ENCODE results near the gene IRF9. TPM values are rescaled to one million over a fixed set of nuclear protein-coding genes. Genes with fewer than 3 reads are reported as not detected.

The IRF9 gene
- total and polyA plus RNA-seq, 2 of the 4 experiments (the other 2 are of a cell fraction), result 25.6 to 34.6 TPM

- Histone ChIP-seq H3K23ac (ENCODE audit: low read depth, low read length) (no peak overlapping the region), H2AK9ac (replicated peaks; ENCODE audit: low read depth, low read length, poor library complexity) (no peak overlapping the region), H3K27ac (ENCODE audit: insufficient read depth, low read length) (no peak overlapping the region), H3K18ac (ENCODE audit: low read depth, low read length) (no peak overlapping the region), H3K9ac (ENCODE audit: low read depth, low read length) (no peak overlapping the region), H3K9me3 (ENCODE audit: control insufficient read depth, insufficient read depth, low read length) (no peaks in the 10 kb centered on the region), H2AK5ac (ENCODE audit: low read depth, low read length) (no peak overlapping the region), H3K14ac (replicated peaks; ENCODE audit: low read depth, low read length) (no peak overlapping the region), H3K4me1 (ENCODE audit: control insufficient read depth, insufficient read depth, low read length) (peaks cover 2% of the 10 kb centered on the region; the same call in 1 of the 2 replicates), H3K56ac (ENCODE audit: extremely low read depth, insufficient read depth, low read length) (no peak overlapping the region), H3K4me3 (ENCODE audit: insufficient read depth, low read depth, low read length) (no peak overlapping the region), H3K79me1 (ENCODE audit: low read depth in 1 of 2, low read length in 2 of 2) (no peaks in the 10 kb centered on the region; a peak in 1 of 4 replicates), H3K9me1 (ENCODE audit: insufficient read depth, low read length) (no peaks in the 10 kb centered on the region), H2BK5ac (ENCODE audit: low read depth, low read length, poor library complexity, severe bottlenecking) (no peak overlapping the region), H2BK20ac (ENCODE audit: low read depth, low read length) (no peak overlapping the region), H4K20me1 (ENCODE audit: insufficient read depth, low read length) (no peaks in the 10 kb centered on the region), H2AFZ (replicated peaks; ENCODE audit: low read length, poor library complexity) (no peak overlapping the region), H4K8ac (ENCODE audit: low read depth in 2 of 2, low read length in 2 of 2) (no peak overlapping the region), H4K91ac (ENCODE audit: insufficient read depth, low read depth, low read length) (no peak overlapping the region), H3K4ac (ENCODE audit: low read depth, low read length) (no peak overlapping the region), H3K27me3 (ENCODE audit: control insufficient read depth, insufficient read depth, low read length) (no peaks in the 10 kb centered on the region), H4K5ac (ENCODE audit: low read depth, low read length) (no peak overlapping the region), H3K4me2 (ENCODE audit: low read depth, low read length) (no peak overlapping the region), H3K36me3 (ENCODE audit: control insufficient read depth, insufficient read depth, low read length) (peaks cover 62% of the 10 kb centered on the region), H2BK15ac (ENCODE audit: low read depth, low read length) (no peak overlapping the region), H2BK120ac (ENCODE audit: low read depth, low read length) (no peak overlapping the region)
- WGBS, 2 experiments (ENCODE audit: extremely low coverage in 2 of 2, insufficient read length in 1 of 2), result no CpG with 5 or more reads among the region's 12 CpGs
- ATAC-seq (ENCODE audit: low read depth) (no peak), DNase-seq (no peak)
- in situ Hi-C loops (cut with MboI; ENCODE audit: low sequenced_read_pairs) (no loop called here), intact Hi-C loops (cut with micrococcal nuclease) (no loop called here), dilution Hi-C loops (cut with HindIII; ENCODE audit: low sequenced_read_pairs, unreplicated experiment) (no loop called here)
- ChIA-PET CTCF (no interaction called here), POLR2A (ENCODE audit: unreplicated experiment) (no interaction called here)
- no peak for TF ChIP-seq NFE2L2 (IDR thresholded peaks at IDR 0.05; ENCODE audit: low read depth, low read length)
- TF ChIP-seq MAZ (IDR thresholded peaks at IDR 0.05; ENCODE audit: borderline replicate concordance, low read depth, low read length), result no peak
- TF ChIP-seq BHLHE40 (IDR thresholded peaks at IDR 0.05; ENCODE audit: low read depth, low read length), result no peak
- TF ChIP-seq RAD21 (IDR thresholded peaks at IDR 0.05; ENCODE audit: low read length), result no peak
- TF ChIP-seq ELK1 (IDR thresholded peaks at IDR 0.05; ENCODE audit: borderline replicate concordance, low read depth, low read length), result no peak
- TF ChIP-seq FOS (IDR thresholded peaks at IDR 0.05; ENCODE audit: low read depth, low read length), result no peak
- no peak for TF ChIP-seq MAFK (IDR thresholded peaks at IDR 0.05; ENCODE audit: low read depth, low read length)
- no peak for TF ChIP-seq CTCF (conservative IDR thresholded peaks at IDR 0.05; ENCODE audit: low read depth, low read length)
- no peak for TF ChIP-seq USF2 (IDR thresholded peaks at IDR 0.05; ENCODE audit: low read depth, low read length)
- TF ChIP-seq RFX5 (IDR thresholded peaks at IDR 0.05; ENCODE audit: low read depth, low read length), result no peak
- TF ChIP-seq POLR2A (IDR thresholded peaks at IDR 0.05; ENCODE audit: low read depth, low read length), result no peak
- no peak for TF ChIP-seq CEBPB (IDR thresholded peaks at IDR 0.05; ENCODE audit: low read depth, low read length)
- no peak for TF ChIP-seq MXI1 (IDR thresholded peaks at IDR 0.05; ENCODE audit: borderline replicate concordance, low read depth, low read length)
- no peak for TF ChIP-seq RCOR1 (IDR thresholded peaks at IDR 0.05; ENCODE audit: insufficient replicate concordance, low read length)
- no TSS peak for BruUV-seq (replicated peaks)
These were observed 17.5 kb downstream of the IRF9 start for GRCh38 chr14:24178399-24179178.

Measured in IMR-90 (cell line).